ENCODE data around the gene PLSCR4. TPM values are rescaled to one million over a fixed set of nuclear protein-coding genes. Genes with fewer than 3 reads are reported as not detected.

Gene PLSCR4
- total RNA-seq, 1 experiment from 2014 or later, result 9.1 TPM

- H3K4me3 Mint-ChIP-seq (ENCODE audit: unreplicated experiment), result no peak overlapping the region
Observed at GRCh38 chr3:146268535-146269219, 17.8 kb upstream of the PLSCR4 start.

GRCh38 chr3:146265720-146266119, 14.8 kb upstream of the PLSCR4 start:
- no peaks in the 10 kb centered on the region for H3K27me3 Mint-ChIP-seq (ENCODE audit: insufficient read depth, unreplicated experiment)
- H3K4me1 ChIP-seq, result 0 out of 2 replicates have a peak, but pooled peaks cover 5% of the 10 kb centered on the region

More at GRCh38 chr3:146268535-146269219, 17.8 kb upstream of the PLSCR4 start:
- Mint-ChIP-seq H3K36me3 (ENCODE audit: insufficient read depth, unreplicated experiment) (no peaks in the 10 kb centered on the region), H3K4me1 (ENCODE audit: low read depth, unreplicated experiment) (peaks cover 6% of the 10 kb centered on the region), H3K27me3 (ENCODE audit: insufficient read depth, unreplicated experiment) (no peaks in the 10 kb centered on the region), H3K9me3 (ENCODE audit: unreplicated experiment) (peaks cover 13% of the 10 kb centered on the region), H3K27ac (ENCODE audit: unreplicated experiment) (no peak overlapping the region)
- Histone ChIP-seq H3K4me1 (no peaks in the 10 kb centered on the region), H3K36me3 (ENCODE audit: control insufficient read depth, insufficient read depth, low read length) (no peaks in the 10 kb centered on the region), H3K27me3 (replicated peaks; ENCODE audit: control insufficient read depth, insufficient read depth, low read length) (no peaks in the 10 kb centered on the region), H3K9me3 (peaks cover 4% of the 10 kb centered on the region; the same call in 1 of the 2 replicates), H3K4me3 (ENCODE audit: low read depth, low read length) (no peak overlapping the region)
- intact Hi-C loops (cut with micrococcal nuclease; ENCODE audit: unreplicated experiment), result no loop called here
- CTCF ChIA-PET, result no interaction called here
- POLR2A ChIA-PET, result no interaction called here
- no TSS peak for BruUV-seq (replicated peaks)
- TF ChIP-seq CTCF (IDR thresholded peaks at IDR 0.05; ENCODE audit: insufficient read depth in 1 of 2, low read depth in 1 of 2, low read length in 1 of 2, severe bottlenecking in 1 of 2, unreplicated experiment in 1 of 2), result no peak
- no peak for DNase-seq

More at GRCh38 chr3:146265720-146266119, 14.8 kb upstream of the PLSCR4 start:
- no peak for DNase-seq
- ChIA-PET CTCF (no interaction called here), POLR2A (no interaction called here)
- H3K36me3 Mint-ChIP-seq (ENCODE audit: insufficient read depth, unreplicated experiment), result no peaks in the 10 kb centered on the region
- intact Hi-C loops (cut with micrococcal nuclease; ENCODE audit: unreplicated experiment), result no loop called here
- no TSS peak for BruUV-seq (replicated peaks)
- peaks cover 7% of the 10 kb centered on the region for H3K9me3 Mint-ChIP-seq (ENCODE audit: unreplicated experiment)
- H3K4me3 ChIP-seq (ENCODE audit: low read depth, low read length), result no peak overlapping the region
- H3K4me3 Mint-ChIP-seq (ENCODE audit: unreplicated experiment), result no peak overlapping the region
- no peak for TF ChIP-seq CTCF (IDR thresholded peaks at IDR 0.05; ENCODE audit: insufficient read depth in 1 of 2, low read depth in 1 of 2, low read length in 1 of 2, severe bottlenecking in 1 of 2, unreplicated experiment in 1 of 2)
- H3K27me3 ChIP-seq (replicated peaks; ENCODE audit: control insufficient read depth, insufficient read depth, low read length), result no peaks in the 10 kb centered on the region
- peaks cover 4% of the 10 kb centered on the region; the same call in 1 of the 2 replicates for H3K9me3 ChIP-seq
- no peaks in the 10 kb centered on the region for H3K36me3 ChIP-seq (ENCODE audit: control insufficient read depth, insufficient read depth, low read length)
- H3K27ac Mint-ChIP-seq (ENCODE audit: unreplicated experiment), result no peak overlapping the region
- peaks cover 15% of the 10 kb centered on the region for H3K4me1 Mint-ChIP-seq (ENCODE audit: low read depth, unreplicated experiment)
